ENCODE measurements around the gene UGT1A9.

- no peak for TF ChIP-seq MXI1 (IDR thresholded peaks at IDR 0.05; ENCODE audit: borderline replicate concordance, low read depth, low read length)
- no peak for TF ChIP-seq CTCF (conservative IDR thresholded peaks at IDR 0.05; ENCODE audit: low read depth, low read length)
- TF ChIP-seq RCOR1 (IDR thresholded peaks at IDR 0.05; ENCODE audit: insufficient replicate concordance, low read length): no peak
- no peak for TF ChIP-seq POLR2A (IDR thresholded peaks at IDR 0.05; ENCODE audit: low read depth, low read length)
- TF ChIP-seq BHLHE40 (IDR thresholded peaks at IDR 0.05; ENCODE audit: low read depth, low read length): no peak
- no peak for TF ChIP-seq RAD21 (IDR thresholded peaks at IDR 0.05; ENCODE audit: low read length)
Measured at GRCh38 chr2:233693963-233694362, 22.3 kb downstream of the UGT1A9 start.
